Measurements from ENCODE around the gene CFHR1. TPM values are rescaled to one million over a fixed set of nuclear protein-coding genes. Genes with fewer than 3 reads are reported as not detected.
"Not testable (repeated sequence)": the region's sequence is repeated elsewhere in the genome, so short reads cannot be mapped to it uniquely, and the experiment has no call there.

CFHR1 gene
- total and polyA plus RNA-seq, 2 of the 13 experiments (the other 11 are each of a cell fraction or from before 2014, with no cell fraction given), result not detected

- no TSS peak for BruUV-seq (replicated peaks)
- H3K27ac ChIP-seq (ENCODE audit: extremely low read length, insufficient read depth, low read length), result no peak overlapping the region
- in situ Hi-C loops (cut with HindIII; ENCODE audit: extremely low pct_ligation_motif_present, low pct_unique_long_range_greater_than_20kb) (no loop called here), intact Hi-C loops (cut with micrococcal nuclease; ENCODE audit: unreplicated experiment) (loop anchor here (5.0 kb wide), 1 partner anchor 124 kb away; no protein-coding TSS in a partner anchor)
- no peak for TF ChIP-seq GATAD2A (CRISPR knock-in tag; IDR thresholded peaks at IDR 0.05)
- no peak overlapping the region for H3K4me3 ChIP-seq (replicated peaks in 1 of 3; ENCODE audit: insufficient read depth in 1 of 3, low read depth in 2 of 3, low read length in 3 of 3)
- no peaks in the 10 kb centered on the region for H3K36me3 ChIP-seq (replicated peaks in 1 of 2; ENCODE audit: control insufficient read depth in 1 of 2, insufficient read depth in 2 of 2, low read length in 2 of 2)
- no peak overlapping the region for H3K4me2 ChIP-seq (ENCODE audit: low read depth, low read length)
- no peaks in the 10 kb centered on the region for H3K27me3 ChIP-seq (ENCODE audit: control insufficient read depth in 1 of 2, insufficient read depth in 2 of 2, low read length in 2 of 2)
- no peak for FAIRE-seq
- no peaks in the 10 kb centered on the region for H3K4me1 ChIP-seq (ENCODE audit: insufficient read depth, low read length)
- H3K79me2 ChIP-seq (ENCODE audit: insufficient read depth, low read length), result no peaks in the 10 kb centered on the region
- ATAC-seq, result no peak
- no peak overlapping the region for H2AFZ ChIP-seq (ENCODE audit: low read length)
- ChIA-PET CTCF (ENCODE audit: low intra/inter-chr PET ratio, low total read pairs) (no interaction called here), POLR2A (no interaction called here)
- no peaks in the 10 kb centered on the region for H3K9me3 ChIP-seq (ENCODE audit: low read length)
- no peaks in the 10 kb centered on the region for H4K20me1 ChIP-seq (ENCODE audit: insufficient read depth, low read length)
- H3K9ac ChIP-seq (ENCODE audit: insufficient read depth, low read depth, low read length), result no peak overlapping the region
- DNase-seq (ENCODE audit: low spot score), result no peak
- WGBS (ENCODE audit: low lambda C conversion rate), result 4% methylated on average over 2 of the region's 2 CpGs
Observed at GRCh38 chr1:196797891-196798290, 21.6 kb upstream of the CFHR1 start.

- WGBS (ENCODE audit: low lambda C conversion rate), result 8% methylated on average over 1 of the region's 1 CpG
- H3K9me3 ChIP-seq (ENCODE audit: low read length); POLR2A ChIA-PET; BruUV-seq (replicated peaks); H3K79me2 ChIP-seq (ENCODE audit: insufficient read depth, low read length); H3K9ac ChIP-seq (ENCODE audit: insufficient read depth, low read depth, low read length); H3K4me2 ChIP-seq (ENCODE audit: low read depth, low read length); H2AFZ ChIP-seq (ENCODE audit: low read length); FAIRE-seq; ATAC-seq; H3K27me3 ChIP-seq (ENCODE audit: control insufficient read depth in 1 of 2, insufficient read depth in 2 of 2, low read length in 2 of 2); H3K4me3 ChIP-seq (replicated peaks in 1 of 3; ENCODE audit: insufficient read depth in 1 of 3, low read depth in 2 of 3, low read length in 3 of 3); H3K27ac ChIP-seq (ENCODE audit: extremely low read length, insufficient read depth, low read length); H3K4me1 ChIP-seq (ENCODE audit: insufficient read depth, low read length); H3K36me3 ChIP-seq (replicated peaks in 1 of 2; ENCODE audit: control insufficient read depth in 1 of 2, insufficient read depth in 2 of 2, low read length in 2 of 2); DNase-seq (ENCODE audit: low spot score); intact Hi-C loops (cut with micrococcal nuclease; ENCODE audit: unreplicated experiment); in situ Hi-C loops (cut with HindIII; ENCODE audit: extremely low pct_ligation_motif_present, low pct_unique_long_range_greater_than_20kb); H4K20me1 ChIP-seq (ENCODE audit: insufficient read depth, low read length); CTCF ChIA-PET (ENCODE audit: low intra/inter-chr PET ratio, low total read pairs): not testable (repeated sequence)
Observed at GRCh38 chr1:196801920-196802319, 17.6 kb upstream of the CFHR1 start.

- WGBS (ENCODE audit: low lambda C conversion rate), result 36% methylated on average over 13 of the region's 22 CpGs
- ChIA-PET POLR2A (no interaction called here), CTCF (ENCODE audit: low intra/inter-chr PET ratio, low total read pairs) (no interaction called here)
- ATAC-seq (no peak), DNase-seq (ENCODE audit: low spot score) (no peak), FAIRE-seq (no peak)
- Histone ChIP-seq H3K9ac (ENCODE audit: insufficient read depth, low read depth, low read length) (no peak overlapping the region), H3K4me3 (replicated peaks in 1 of 3; ENCODE audit: insufficient read depth in 1 of 3, low read depth in 2 of 3, low read length in 3 of 3) (no peak overlapping the region), H4K20me1 (ENCODE audit: insufficient read depth, low read length) (no peaks in the 10 kb centered on the region), H3K36me3 (replicated peaks in 1 of 2; ENCODE audit: control insufficient read depth in 1 of 2, insufficient read depth in 2 of 2, low read length in 2 of 2) (no peaks in the 10 kb centered on the region), H3K4me1 (ENCODE audit: insufficient read depth, low read length) (no peaks in the 10 kb centered on the region), H3K27me3 (ENCODE audit: control insufficient read depth in 1 of 2, insufficient read depth in 2 of 2, low read length in 2 of 2) (no peaks in the 10 kb centered on the region), H3K4me2 (ENCODE audit: low read depth, low read length) (no peak overlapping the region), H3K79me2 (ENCODE audit: insufficient read depth, low read length) (no peaks in the 10 kb centered on the region), H3K27ac (ENCODE audit: extremely low read length, insufficient read depth, low read length) (no peak overlapping the region), H3K9me3 (ENCODE audit: low read length) (no peaks in the 10 kb centered on the region), H2AFZ (ENCODE audit: low read length) (no peak overlapping the region)
- BruUV-seq (replicated peaks), result no TSS peak
- in situ Hi-C loops (cut with HindIII; ENCODE audit: extremely low pct_ligation_motif_present, low pct_unique_long_range_greater_than_20kb) (no loop called here), intact Hi-C loops (cut with micrococcal nuclease; ENCODE audit: unreplicated experiment) (no loop called here)
- TF ChIP-seq TRIM22 (IDR thresholded peaks at IDR 0.05) (no peak), ZSCAN12 (CRISPR knock-in tag; IDR thresholded peaks at IDR 0.05) (no peak), STAT5B (CRISPR knock-in tag; IDR thresholded peaks at IDR 0.05) (no peak), CENPT (CRISPR knock-in tag; IDR thresholded peaks at IDR 0.05; ENCODE audit: low read depth) (no peak), EP300 (IDR thresholded peaks at IDR 0.05; ENCODE audit: low read depth in 2 of 2, low read length in 2 of 2) (no peak), EP300 (CRISPR knock-in tag; IDR thresholded peaks at IDR 0.05; ENCODE audit: borderline replicate concordance) (no peak), TCF7L2 (IDR thresholded peaks at IDR 0.05; ENCODE audit: low read depth, low read length) (no peak), ZNF431 (CRISPR knock-in tag; IDR thresholded peaks at IDR 0.05; ENCODE audit: borderline replicate concordance, low read depth) (no peak)
Observed at GRCh38 chr1:196808529-196809235, 10.8 kb upstream of the CFHR1 start.

Data from HepG2 (cell line).